Hematopoietic multipotent progenitor cell treated with erythropoietin and hydrocortisone succinate and interleukin-3 and kit ligand, for 4 days (in vitro differentiated cells): ENCODE measurements around the gene RDH5.
"Not testable (repeated sequence)": the region's sequence is repeated elsewhere in the genome, so short reads cannot be mapped to it uniquely, and the experiment has no call there.

Experiments
- DNase-seq: peaks from one replicate; pipeline ENCODE4 v3.0.0-alpha.2; 2015

The RDH5 gene

DNA sequence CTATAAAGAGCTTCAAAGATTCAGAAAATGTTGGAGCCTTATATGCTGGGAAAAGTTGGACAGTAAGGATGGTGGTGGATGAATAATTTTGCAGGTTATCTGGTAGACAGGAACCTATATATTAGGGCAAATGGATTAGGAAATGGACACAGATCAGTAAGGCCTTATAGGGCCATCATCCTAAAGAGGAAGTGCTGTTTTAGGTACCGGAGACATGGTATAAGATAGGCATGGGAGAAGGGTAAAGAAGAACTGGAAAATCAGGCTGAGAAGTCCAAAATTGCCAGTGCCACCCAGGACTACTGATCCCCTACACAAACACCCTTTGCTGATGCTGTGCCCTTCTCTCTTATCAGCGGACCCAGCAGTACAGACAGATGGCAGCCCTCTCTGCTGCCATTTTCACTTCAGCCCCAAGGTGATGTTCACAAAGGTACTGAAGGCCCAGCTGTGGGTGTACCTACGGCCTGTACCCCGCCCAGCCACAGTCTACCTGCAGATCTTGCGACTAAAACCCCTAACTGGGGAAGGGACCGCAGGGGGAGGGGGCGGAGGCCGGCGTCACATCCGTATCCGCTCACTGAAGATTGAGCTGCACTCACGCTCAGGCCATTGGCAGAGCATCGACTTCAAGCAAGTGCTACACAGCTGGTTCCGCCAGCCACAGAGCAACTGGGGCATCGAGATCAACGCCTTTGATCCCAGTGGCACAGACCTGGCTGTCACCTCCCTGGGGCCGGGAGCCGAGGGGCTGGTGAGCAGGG lies 28.2 kb downstream of the RDH5 start:
- DNase-seq: no peak

DNA sequence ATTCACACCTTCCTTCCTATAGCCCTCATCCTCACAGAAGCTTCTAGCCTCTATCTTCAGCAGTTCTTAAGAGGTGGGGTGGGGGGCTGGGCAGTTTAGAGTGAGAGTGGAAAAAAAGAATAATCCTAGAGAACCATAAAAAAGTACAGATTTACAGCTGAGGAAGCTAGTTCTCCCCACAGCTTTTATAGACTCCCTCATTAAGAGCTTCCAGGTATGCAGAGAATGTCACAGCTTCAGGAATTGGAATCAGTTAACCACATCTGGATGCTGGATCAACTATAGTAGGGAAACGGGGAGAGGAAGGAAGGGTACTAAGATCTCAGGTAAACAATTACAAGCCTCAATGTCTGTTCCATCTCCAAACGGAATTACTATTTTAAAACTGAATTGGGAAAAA lies 35.1 kb downstream of the RDH5 start:
- no peak for DNase-seq

DNA sequence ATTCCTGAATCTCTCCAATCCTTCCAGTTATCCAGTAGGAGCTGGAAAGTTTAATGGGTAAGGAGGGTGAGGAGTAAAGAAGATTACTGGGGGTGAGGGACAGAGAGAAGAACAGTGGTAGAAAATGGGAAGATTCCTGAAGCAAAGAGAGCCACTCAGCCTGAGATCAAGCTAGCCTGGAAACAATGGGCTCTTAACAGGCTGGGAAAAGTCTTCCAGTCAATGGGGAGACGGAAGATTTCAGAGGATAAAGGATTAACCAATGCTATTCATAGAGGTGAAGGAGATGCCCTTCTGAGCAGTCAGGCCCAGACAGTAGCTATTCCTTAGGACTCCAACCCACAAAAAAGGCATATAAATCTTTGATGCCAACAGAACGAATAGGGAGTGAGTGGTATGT lies 37.5 kb downstream of the RDH5 start:
- no peak for DNase-seq

DNA sequence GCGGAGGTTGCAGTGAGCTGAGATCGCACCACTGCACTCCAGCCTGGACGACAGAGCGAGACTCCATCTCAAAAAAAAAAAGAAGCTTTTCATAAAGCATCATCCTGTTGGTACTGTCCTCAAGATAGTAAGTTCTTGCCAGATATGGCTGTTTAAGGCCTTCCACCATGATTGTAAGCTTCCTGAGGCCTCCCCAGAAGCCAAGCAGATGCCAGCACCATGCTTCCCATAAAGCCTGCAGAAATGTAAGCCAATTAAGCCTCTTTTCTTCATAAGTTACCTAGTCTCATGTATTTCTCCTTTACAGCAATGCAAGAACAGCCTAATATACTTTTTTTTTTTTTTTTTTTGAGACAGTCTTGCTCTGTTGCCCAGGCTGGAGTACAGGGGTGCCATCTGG lies 38.4 kb downstream of the RDH5 start:
- DNase-seq: not testable (repeated sequence)

DNA sequence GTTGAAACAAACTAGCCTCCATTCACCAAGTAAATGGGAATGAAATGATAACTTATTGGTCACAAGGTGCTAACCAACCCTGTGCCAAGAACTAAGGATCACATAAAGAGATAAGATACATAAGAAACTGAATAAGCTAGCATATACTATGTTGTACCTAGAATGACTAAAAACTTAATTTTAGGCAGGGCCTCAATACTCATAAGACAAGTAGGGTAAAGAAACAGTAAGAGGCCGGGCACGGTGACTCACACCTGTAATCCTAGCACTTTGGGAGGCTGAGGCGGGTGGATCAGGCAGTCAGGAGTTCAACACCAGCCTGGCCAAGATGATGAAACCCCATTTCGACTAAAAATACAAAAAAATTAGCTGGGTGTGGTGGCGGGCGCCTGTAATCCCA lies 40.5 kb downstream of the RDH5 start:
- no peak for DNase-seq

DNA sequence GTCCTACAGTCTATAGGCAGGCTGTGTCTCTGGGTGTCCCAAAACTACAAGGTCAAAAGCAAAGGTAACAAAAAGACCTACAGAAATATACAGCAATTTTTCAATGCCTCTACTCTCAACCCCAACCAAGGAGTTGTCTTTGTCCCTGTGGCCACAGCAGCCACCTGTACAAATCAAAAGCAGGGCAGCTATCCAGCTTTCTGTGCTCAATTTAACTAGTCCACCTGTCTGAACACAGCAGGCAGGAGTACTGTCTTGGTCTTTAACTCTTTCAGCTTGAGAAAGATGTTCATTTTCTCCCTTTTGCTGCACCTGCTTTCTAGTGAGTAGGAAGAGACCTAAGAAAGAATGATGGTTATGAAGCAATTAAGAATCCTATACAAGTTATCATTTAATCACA lies 42.5 kb downstream of the RDH5 start:
- DNase-seq: no peak

DNA sequence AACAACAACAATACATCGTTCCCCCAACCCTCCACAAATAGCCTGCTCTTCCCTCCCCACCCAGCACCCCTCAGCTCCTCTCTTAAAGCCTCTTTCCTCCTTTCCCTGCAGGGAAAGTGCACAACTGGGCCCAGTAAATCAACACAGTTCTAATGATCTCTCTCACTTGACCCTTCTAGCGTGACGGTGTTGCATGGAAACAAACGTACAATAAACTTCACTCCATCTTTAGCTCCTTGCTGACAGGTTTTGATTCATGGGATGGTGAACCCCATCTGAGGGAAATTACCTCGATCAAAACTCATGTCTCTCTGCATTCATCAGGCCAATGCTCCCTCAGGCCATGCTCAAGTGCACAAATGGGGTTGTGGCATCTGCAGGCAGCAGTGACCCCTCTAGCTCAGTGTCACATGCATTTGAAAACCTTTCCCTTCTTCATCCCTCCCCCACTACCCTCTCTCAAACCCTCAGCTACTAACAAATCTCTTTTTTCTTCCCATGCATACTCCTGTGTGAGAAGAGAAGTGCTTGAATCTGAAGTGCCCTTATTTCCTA lies 45.6 kb downstream of the RDH5 start:
- DNase-seq: no peak

DNA sequence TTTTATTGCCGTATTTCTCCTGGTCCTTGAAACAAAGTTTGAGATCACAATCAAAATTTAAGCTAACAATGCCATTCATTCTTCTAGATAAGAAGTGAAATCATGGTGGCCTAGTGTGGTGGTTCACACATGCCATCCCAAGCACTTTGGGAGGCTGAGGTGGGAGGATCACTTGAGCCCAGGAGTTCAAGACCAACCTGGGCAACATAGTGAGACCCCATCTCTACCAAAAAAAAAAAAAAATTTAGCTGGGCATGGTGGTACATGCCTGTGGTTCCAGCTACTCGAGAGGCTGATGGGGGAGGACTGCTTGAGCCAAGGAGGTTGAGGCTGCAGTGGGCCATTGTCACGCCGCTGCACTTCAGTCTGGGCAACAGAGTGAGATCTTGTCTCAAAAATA lies 47.0 kb downstream of the RDH5 start:
- DNase-seq: no peak

DNA sequence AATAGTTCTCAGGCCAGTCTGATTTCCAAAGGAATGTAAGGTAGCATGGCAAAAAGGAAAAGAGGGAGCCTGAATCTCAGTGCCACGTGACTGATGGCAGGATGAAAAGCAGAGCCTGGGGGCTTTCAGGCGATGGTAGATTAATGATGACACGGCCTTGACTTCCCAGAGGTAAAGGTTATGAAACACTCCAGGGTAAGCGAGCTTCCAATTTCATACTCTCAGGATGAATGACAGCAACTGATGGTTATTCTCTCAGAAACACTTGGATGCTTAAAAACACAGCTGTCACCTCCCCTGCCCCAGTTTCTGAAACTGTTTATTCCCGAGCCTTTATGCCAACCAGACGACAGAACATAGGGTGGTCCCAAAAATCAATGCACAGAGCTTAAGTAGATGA lies 51.5 kb downstream of the RDH5 start:
- no peak for DNase-seq
